GM12878 (cell line): Measurements from ENCODE around the gene TNXB. TPM values are rescaled to one million over a fixed set of nuclear protein-coding genes. Genes with fewer than 3 reads are reported as not detected.

ENCODE experiments used
- ATAC-seq: fragments of 200-7000 bp; cut with Tn5 transposase; 3 replicates; pipeline ENCODE4 v1.9.1; 2020; ENCODE audit warnings: mild to moderate bottlenecking, moderate library complexity
- BruUV-seq: library from RNA; stranded (reverse); fragments of 400-500 nt; replicated peaks from 2 replicates; lab custom pipeline; 2021; lab: Mats Ljungman, UMichigan
- CTCF ChIA-PET: fragments of 300-600 bp; sonication (Branson Sonifier 250); formaldehyde crosslinking; extraction: SDS; loops from one replicate; lab custom pipeline; 2021; ENCODE audit warnings: inconsistent platforms; lab: Yijun Ruan, JAX
- POLR2A ChIA-PET: fragments of 350-600 bp; formaldehyde crosslinking; extraction: SDS; loops from one replicate; lab custom pipeline; 2021; ENCODE audit warnings: inconsistent platforms; lab: Charles Lee
- RAD21 ChIA-PET: fragments of 300-600 bp; sonication (Branson Sonifier 250); formaldehyde crosslinking; loops from one replicate; lab custom pipeline; 2023; ENCODE audit warnings: antibody characterized with exemption; ENCODE audit not compliant: unreplicated experiment; lab: Charles Lee
- SMC1A ChIA-PET: fragments of 300-600 bp; sonication (Branson Sonifier 250); formaldehyde crosslinking; loops from one replicate; lab custom pipeline; 2023; ENCODE audit not compliant: unreplicated experiment, uncharacterized antibody; lab: Charles Lee
- DNase-seq: peaks from one replicate; pipeline ENCODE4 v3.0.0-alpha.2; 2011; ENCODE audit warnings: low read depth, low spot score
- FAIRE-seq: peaks from 3 replicates; lab custom pipeline; 2011; peaks lifted over from hg19 to GRCh38; lab: Jason Lieb, UNC
- H2AFZ ChIP-seq: 2 replicates; pipeline ENCODE4 v1.6.0; 2011; ENCODE audit warnings: low read depth, low read length, control low read depth; ENCODE audit not compliant: control insufficient read depth
- H3K27ac ChIP-seq: 2 replicates; pipeline ENCODE4 v1.5.1; 2011; ENCODE audit warnings: control low read depth; ENCODE audit not compliant: control insufficient read depth, insufficient read depth
- H3K27me3 ChIP-seq, 2 experiments: replicated peaks in 1 of 2; 2 replicates each; pipeline versions ENCODE4 v1.6.0 to v1.6.1; 2011; ENCODE audit warnings: low read length in 1 of 2; ENCODE audit not compliant: control insufficient read depth in 2 of 2, insufficient read depth in 2 of 2
- H3K36me3 ChIP-seq, 2 experiments: 2 replicates each; pipeline ENCODE4 v1.5.1; 2011; ENCODE audit warnings: low read length in 1 of 2; ENCODE audit not compliant: control insufficient read depth in 2 of 2, insufficient read depth in 2 of 2
- H3K4me1 ChIP-seq: 2 replicates; pipeline ENCODE4 v1.6.1; 2011; ENCODE audit warnings: mild to moderate bottlenecking, low read length, moderate library complexity, mixed read lengths; ENCODE audit not compliant: control insufficient read depth, insufficient read depth
- H3K4me2 ChIP-seq: 2 replicates; pipeline ENCODE4 v1.6.0; 2011; ENCODE audit warnings: control low read depth; ENCODE audit not compliant: control insufficient read depth, insufficient read depth
- H3K4me3 ChIP-seq: fragments of 200-600 bp; sonication (generic); 2 replicates; pipeline ENCODE4 v1.5.1; 2016
- H3K79me2 ChIP-seq: 2 replicates; pipeline ENCODE4 v1.6.0; 2011; ENCODE audit warnings: low read length; ENCODE audit not compliant: control insufficient read depth, insufficient read depth
- H3K9ac ChIP-seq: 2 replicates; pipeline ENCODE4 v1.8.0; 2011; ENCODE audit warnings: low read length, control low read depth, mixed read lengths; ENCODE audit not compliant: control insufficient read depth, insufficient read depth
- H3K9me3 ChIP-seq: replicated peaks from 3 replicates; pipeline ENCODE4 v1.5.1; 2011; ENCODE audit warnings: mild to moderate bottlenecking, low read length; ENCODE audit not compliant: control insufficient read depth, insufficient read depth
- H4K20me1 ChIP-seq: 2 replicates; pipeline ENCODE4 v1.6.0; 2011; ENCODE audit not compliant: control insufficient read depth, insufficient read depth
- CBX5 ChIP-seq: sonication (generic); IDR thresholded peaks from 2 replicates; pipeline ENCODE4 v1.6.1; 2016; ENCODE audit warnings: low read depth, moderate library complexity, mild to moderate bottlenecking, inconsistent platforms
- KAT2A ChIP-seq: conservative IDR thresholded peaks from 2 replicates; pipeline ENCODE4 v1.6.1; 2011; ENCODE audit warnings: low read depth, low read length; ENCODE audit not compliant: control insufficient read depth
- MTA3 ChIP-seq: IDR thresholded peaks from 2 replicates; pipeline ENCODE4 v1.6.1; 2012; ENCODE audit warnings: low read length, inconsistent platforms, borderline replicate concordance
- PAX5 ChIP-seq: IDR thresholded peaks from 2 replicates; pipeline ENCODE4 v1.6.1; 2011; ENCODE audit warnings: low read depth, low read length, borderline replicate concordance
- SMARCA5 ChIP-seq: fragments of 450-650 bp; IDR thresholded peaks from 2 replicates; pipeline ENCODE4 v1.6.1; 2017; ENCODE audit warnings: mild to moderate bottlenecking
- SPI1 ChIP-seq: IDR thresholded peaks from 2 replicates; pipeline ENCODE4 v1.6.1; 2011; ENCODE audit warnings: low read depth, mild to moderate bottlenecking, low read length, moderate library complexity, borderline replicate concordance; ENCODE audit not compliant: insufficient read depth
- STAT1 ChIP-seq: fragments of 450-650 bp; conservative IDR thresholded peaks from 2 replicates; pipeline ENCODE4 v1.6.1; 2014; ENCODE audit warnings: antibody characterized with exemption, mild to moderate bottlenecking
- ZNF592 ChIP-seq: fragments of 450-650 bp; IDR thresholded peaks from 2 replicates; pipeline ENCODE4 v1.6.1; 2017; ENCODE audit warnings: mild to moderate bottlenecking, moderate library complexity
- WGBS: methylation state at CpG from one replicate; pipeline ENCODE4 v1.1.6; 2016; ENCODE audit warnings: low lambda C conversion rate; ENCODE audit not compliant: insufficient replicate concordance, insufficient coverage; ENCODE audit errors: missing lambda C conversion rate; 5-methylcytosine and 5-hydroxymethylcytosine counted together
- in situ Hi-C: fragments of 300-500 bp; cut with MboI; formaldehyde crosslinking; loops from 9 replicates; pipeline ENCODE4 v1.14.3; 2018; ENCODE audit warnings: mixed read lengths
- intact Hi-C: fragments of 100-400 bp; cut with micrococcal nuclease; formaldehyde crosslinking; loops from one replicate; pipeline ENCODE4 v1.14.2; 2022; ENCODE audit not compliant: unreplicated experiment
- polyA plus RNA-seq, 11 experiments: library from polyadenylated mRNA; depleted of rRNA in 4 of 11; unstranded in 6 of 11; stranded (reverse) in 5 of 11; fragments of >200 nt; fragmentation: Nextera tagmentation in 4 of 11; fragmentation: Illumina TruSeq in 1 of 11; extraction: Ambion mirVana in 4 of 11; extraction: Trizol in 1 of 11; gene quantifications; 1 replicate in 1 of 11; 2 replicates in 10 of 11; pipeline versions ENCODE4 v1.2.1 to v1.2.3, GENCODE V29; 2011 to 2016; ENCODE audit warnings: inconsistent platforms in 2 of 11, missing spikeins in 2 of 11, low read depth in 1 of 11
- total RNA-seq, 4 experiments: library from RNA; depleted of rRNA in 3 of 4; stranded (reverse); fragments of >200 nt in 3 of 4; fragmentation: Illumina TruSeq in 1 of 4; extraction: Trizol in 1 of 4; gene quantifications; 2 replicates each; pipeline versions ENCODE4 v1.2.1 to v1.2.3, GENCODE V29; 2013 to 2021

TNXB gene
- total and polyA plus RNA-seq, 10 of the 15 experiments (the other 5 are each of a cell fraction or from before 2014, with no cell fraction given), result 0.03 to 2.5 (median 0.68) TPM; not detected in 2

- no peak for TF ChIP-seq STAT1
- no peak for TF ChIP-seq SPI1
- TF ChIP-seq MTA3, result no peak
- TF ChIP-seq SMARCA5, result no peak
- no peak for TF ChIP-seq KAT2A
- TF ChIP-seq CBX5, result no peak
- no peak for TF ChIP-seq PAX5
- TF ChIP-seq ZNF592, result no peak
- ChIA-PET CTCF (interaction anchor here (0.9 kb wide), 1 partner anchor 36 kb away, joined by 3 read pairs; no protein-coding TSS in a partner anchor), POLR2A (no interaction called here), SMC1A (no interaction called here), RAD21 (no interaction called here)
- Histone ChIP-seq H4K20me1 (no peaks in the 10 kb centered on the region), H3K79me2 (no peaks in the 10 kb centered on the region), H3K9me3 (no peaks in the 10 kb centered on the region), H3K27ac (no peak overlapping the region), H3K36me3 (no peaks in the 10 kb centered on the region), H2AFZ (no peak overlapping the region), H3K4me2 (no peak overlapping the region), H3K4me1 (peaks cover 16% of the 10 kb centered on the region), H3K27me3 (peaks cover 3 to 8% of the 10 kb centered on the region in 2 experiments; a peak in 3 of 4 replicates), H3K4me3 (no peak overlapping the region), H3K9ac (no peak overlapping the region)
- no TSS peak for BruUV-seq
- FAIRE-seq (no peak), ATAC-seq (no peak), DNase-seq (no peak)
- intact Hi-C loops (no loop called here), in situ Hi-C loops (no loop called here)
- WGBS, result 62% methylated on average over 9 of the region's 9 CpGs
Observed at GRCh38 chr6:32082935-32083334, 26.2 kb downstream of the TNXB start.
